Stomach (tissue), 4 donors: ENCODE measurements around the gene ZNF511.

ENCODE experiments used
- CTCF ChIP-seq, 7 experiments: fragments of 450-650 bp in 4 of 7; fragments of 200-600 bp in 3 of 7; sonication (generic) in 3 of 7; IDR thresholded peaks; one replicate each; pipeline ENCODE4 v1.5.1; 2016 to 2019; ENCODE audit warnings: antibody characterized with exemption in 7 of 7, control low read depth in 2 of 7, mild to moderate bottlenecking in 1 of 7
- EP300 ChIP-seq: sonication (generic); formaldehyde crosslinking; IDR thresholded peaks from one replicate; pipeline ENCODE4 v1.6.1; 2017; ENCODE audit warnings: antibody characterized with exemption
- POLR2A ChIP-seq, 4 donors: fragments of 450-650 bp; IDR thresholded peaks; one replicate each; pipeline ENCODE4 v1.6.1; 2016; ENCODE audit warnings: antibody characterized with exemption in 4 of 4, control low read depth in 2 of 4, mild to moderate bottlenecking in 1 of 4, moderate library complexity in 1 of 4
- POLR2AphosphoS5 ChIP-seq, 3 donors: sonication (generic); formaldehyde crosslinking; IDR thresholded peaks; one replicate each; pipeline ENCODE4 v1.6.1; 2016; ENCODE audit warnings: antibody characterized with exemption in 3 of 3

- TF ChIP-seq EP300, result no peak
- TF ChIP-seq CTCF (IDR thresholded peaks at IDR 0.05), result no peak
- TF ChIP-seq POLR2A (IDR thresholded peaks at IDR 0.05), result no peak
- no peak for TF ChIP-seq POLR2AphosphoS5 (IDR thresholded peaks at IDR 0.05)
Measured at GRCh38 chr10:133270773-133271297, 37.9 kb upstream of the ZNF511 start.
